Esophagus muscularis mucosa (tissue), 4 donors: ENCODE measurements around the gene TSFM.

Experiments used
- CTCF ChIP-seq, 3 experiments: fragments of 200-600 bp in 2 of 3; fragments of 450-650 bp in 1 of 3; sonication (generic) in 2 of 3; IDR thresholded peaks; one replicate each; pipeline ENCODE4 v1.5.1; 2017 to 2019; ENCODE audit warnings: antibody characterized with exemption in 3 of 3, mild to moderate bottlenecking in 2 of 3, moderate library complexity in 1 of 3
- EP300 ChIP-seq: sonication (generic); formaldehyde crosslinking; IDR thresholded peaks from one replicate; pipeline ENCODE4 v1.6.1; 2017; ENCODE audit warnings: antibody characterized with exemption
- POLR2A ChIP-seq: fragments of 450-650 bp; IDR thresholded peaks from one replicate; pipeline ENCODE4 v1.6.1; 2017; ENCODE audit warnings: antibody characterized with exemption, moderate library complexity, mild to moderate bottlenecking, low read depth

DNA sequence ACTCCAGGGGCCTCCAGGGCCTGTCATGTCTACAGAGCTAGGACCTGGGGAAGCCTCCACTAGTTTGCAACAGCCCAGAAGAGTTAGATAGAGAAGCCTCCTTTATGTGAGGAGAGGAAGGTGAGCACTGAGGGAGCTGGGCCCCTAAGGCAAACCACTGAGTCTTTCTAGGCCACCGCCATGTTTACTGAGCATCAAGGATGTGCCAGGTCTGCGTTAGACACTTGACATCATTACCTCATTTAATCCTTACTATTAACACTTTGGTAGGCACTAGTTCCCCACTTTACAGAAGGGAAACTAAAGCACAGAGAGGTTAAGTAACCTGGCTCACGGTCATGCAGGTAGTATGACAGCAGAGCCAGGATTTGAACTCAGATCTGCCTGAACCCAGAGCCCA, 51.1 kb downstream of the TSFM start:
- TF ChIP-seq CTCF (IDR thresholded peaks at IDR 0.05): no peak
- TF ChIP-seq EP300: no peak
- TF ChIP-seq POLR2A: no peak
